Right lobe of liver (tissue), 4 donors: ENCODE results near the gene KRT80.

ENCODE experiments used
- CTCF ChIP-seq, 4 donors: fragments of 200-600 bp in 3 of 4; fragments of 450-650 bp in 1 of 4; IDR thresholded peaks; one replicate each; pipeline versions ENCODE4 v1.5.1 to v1.8.0; 2016 to 2022; ENCODE audit warnings: antibody characterized with exemption in 4 of 4, mild to moderate bottlenecking in 2 of 4
- POLR2A ChIP-seq: fragments of 450-650 bp; IDR thresholded peaks from one replicate; pipeline ENCODE4 v1.6.1; 2017; ENCODE audit warnings: antibody characterized with exemption, mild to moderate bottlenecking
- donor health status: DM: no; HTN: no; CAD: no.
- donor health status: DM: no; HTN: no; CAD: no.
- donor health status: DM: no; HTN: yes; CAD: no.

GRCh38 chr12:52181746-52182145, 10.1 kb downstream of the KRT80 start:
- TF ChIP-seq CTCF (IDR thresholded peaks at IDR 0.05) (no peak), POLR2A (no peak)
